Suprapubic skin (tissue), 4 donors: Measurements from ENCODE around the gene TDO2.

Experiments used
- POLR2A ChIP-seq, 2 donors: fragments of 450-650 bp; IDR thresholded peaks; one replicate each; pipeline ENCODE4 v1.6.1; 2017; ENCODE audit warnings: antibody characterized with exemption in 2 of 2, mild to moderate bottlenecking in 2 of 2, moderate library complexity in 2 of 2
- POLR2AphosphoS5 ChIP-seq, 3 donors: sonication (generic); formaldehyde crosslinking; IDR thresholded peaks; one replicate each; pipeline ENCODE4 v1.6.1; 2017; ENCODE audit warnings: antibody characterized with exemption in 3 of 3
- TF ChIP-seq, protein P1 (sequence below), 2 donors: fragments of 200-600 bp in 1 of 2; fragments of 450-650 bp in 1 of 2; sonication (generic) in 1 of 2; IDR thresholded peaks; one replicate each; pipeline ENCODE4 v1.5.1; 2016 to 2019; ENCODE audit warnings: antibody characterized with exemption in 2 of 2, mild to moderate bottlenecking in 1 of 2, moderate library complexity in 1 of 2

DNA sequence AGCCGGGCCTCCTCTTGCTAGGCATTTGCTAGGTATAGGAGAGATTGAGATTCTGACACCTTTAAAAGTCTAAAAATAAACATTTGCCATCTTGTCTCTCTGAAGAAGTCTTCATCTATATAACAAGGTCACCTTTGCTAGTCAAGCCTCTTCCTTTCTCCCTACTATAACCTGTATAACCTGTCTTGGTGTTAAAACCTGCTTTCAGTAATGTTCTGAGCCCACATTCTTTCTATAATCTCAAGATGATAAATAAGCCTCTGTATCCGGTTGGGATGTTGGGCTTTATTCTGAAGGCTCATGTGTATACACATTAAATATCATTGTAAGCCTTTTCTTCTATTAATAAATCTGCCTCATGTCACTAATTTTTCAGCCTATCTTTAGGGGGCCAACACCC is 47.6 kb upstream of the TDO2 start:
- TF ChIP-seq, protein P1, sequence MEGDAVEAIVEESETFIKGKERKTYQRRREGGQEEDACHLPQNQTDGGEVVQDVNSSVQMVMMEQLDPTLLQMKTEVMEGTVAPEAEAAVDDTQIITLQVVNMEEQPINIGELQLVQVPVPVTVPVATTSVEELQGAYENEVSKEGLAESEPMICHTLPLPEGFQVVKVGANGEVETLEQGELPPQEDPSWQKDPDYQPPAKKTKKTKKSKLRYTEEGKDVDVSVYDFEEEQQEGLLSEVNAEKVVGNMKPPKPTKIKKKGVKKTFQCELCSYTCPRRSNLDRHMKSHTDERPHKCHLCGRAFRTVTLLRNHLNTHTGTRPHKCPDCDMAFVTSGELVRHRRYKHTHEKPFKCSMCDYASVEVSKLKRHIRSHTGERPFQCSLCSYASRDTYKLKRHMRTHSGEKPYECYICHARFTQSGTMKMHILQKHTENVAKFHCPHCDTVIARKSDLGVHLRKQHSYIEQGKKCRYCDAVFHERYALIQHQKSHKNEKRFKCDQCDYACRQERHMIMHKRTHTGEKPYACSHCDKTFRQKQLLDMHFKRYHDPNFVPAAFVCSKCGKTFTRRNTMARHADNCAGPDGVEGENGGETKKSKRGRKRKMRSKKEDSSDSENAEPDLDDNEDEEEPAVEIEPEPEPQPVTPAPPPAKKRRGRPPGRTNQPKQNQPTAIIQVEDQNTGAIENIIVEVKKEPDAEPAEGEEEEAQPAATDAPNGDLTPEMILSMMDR (IDR thresholded peaks at IDR 0.05), result no peak
- TF ChIP-seq POLR2A (IDR thresholded peaks at IDR 0.05) (no peak), POLR2AphosphoS5 (IDR thresholded peaks at IDR 0.05) (no peak)
